Tibial nerve (tissue), 4 donors: ENCODE results near the gene FANCC.

ENCODE experiments used
- CTCF ChIP-seq, 5 experiments: fragments of 200-600 bp in 3 of 5; fragments of 450-650 bp in 2 of 5; sonication (generic) in 3 of 5; IDR thresholded peaks; one replicate each; pipeline ENCODE4 v1.5.1; 2016 to 2019; ENCODE audit warnings: antibody characterized with exemption in 5 of 5, mild to moderate bottlenecking in 3 of 5, moderate library complexity in 2 of 5
- EP300 ChIP-seq, 2 donors: sonication (generic); formaldehyde crosslinking; IDR thresholded peaks; one replicate each; pipeline ENCODE4 v1.6.1; 2017; ENCODE audit warnings: antibody characterized with exemption in 2 of 2, mild to moderate bottlenecking in 1 of 2
- POLR2A ChIP-seq, 2 donors: fragments of 450-650 bp; IDR thresholded peaks; one replicate each; pipeline ENCODE4 v1.6.1; 2017; ENCODE audit warnings: antibody characterized with exemption in 2 of 2, mild to moderate bottlenecking in 2 of 2, moderate library complexity in 2 of 2

- no peak for TF ChIP-seq CTCF (IDR thresholded peaks at IDR 0.05)
- no peak for TF ChIP-seq POLR2A (IDR thresholded peaks at IDR 0.05)
- no peak for TF ChIP-seq EP300 (IDR thresholded peaks at IDR 0.05)
These were observed 87.5 kb downstream of the FANCC start for GRCh38 chr9:95230046-95230445.
